Lower lobe of right lung (tissue), 2 donors: ENCODE measurements around the gene DRICH1. TPM values are rescaled to one million over a fixed set of nuclear protein-coding genes. Genes with fewer than 3 reads are reported as not detected.

Experiments used
- ATAC-seq, 2 donors: fragments of 200-7000 bp; cut with Tn5 transposase; one replicate each; pipeline ENCODE4 v1.9.1; 2020 to 2022; ENCODE audit warnings: mild to moderate bottlenecking in 2 of 2, moderate library complexity in 2 of 2
- DNase-seq: peaks from one replicate; pipeline ENCODE4 v3.0.0-alpha.2; 2020
- H3K27ac ChIP-seq: fragments of 200-600 bp; one replicate; pipeline ENCODE4 v1.8.0; 2022
- H3K27me3 ChIP-seq: fragments of 200-600 bp; one replicate; pipeline ENCODE4 v1.8.0; 2022; ENCODE audit warnings: low read depth
- H3K36me3 ChIP-seq: fragments of 200-600 bp; one replicate; pipeline ENCODE4 v1.8.0; 2022; ENCODE audit warnings: mild to moderate bottlenecking
- H3K4me1 ChIP-seq: fragments of 200-600 bp; one replicate; pipeline ENCODE4 v1.8.0; 2022
- H3K4me3 ChIP-seq: fragments of 200-600 bp; one replicate; pipeline ENCODE4 v1.8.0; 2022; ENCODE audit warnings: mild to moderate bottlenecking
- H3K9me3 ChIP-seq: fragments of 200-600 bp; one replicate; pipeline ENCODE4 v1.8.0; 2022
- CTCF ChIP-seq: fragments of 200-600 bp; IDR thresholded peaks from one replicate; pipeline ENCODE4 v1.8.0; 2022; ENCODE audit warnings: antibody characterized with exemption, mild to moderate bottlenecking
- intact Hi-C: fragments of 100-400 bp; cut with DNase I; formaldehyde crosslinking; loops from one replicate; pipeline ENCODE4 v1.11.0; 2022
- total RNA-seq: library from RNA; stranded (reverse); fragmentation: NEBNext Ultra II Directional; extraction: Animal tissue kit (Norgen Biotek cat#: 25700); gene quantifications from one replicate; pipeline ENCODE4 v1.2.1, GENCODE V29; 2021
- donor health status: DM: no; HTN: yes; CAD: no; lungs with severe emphysema.

Gene DRICH1
- total RNA-seq, 1 donor from 2014 or later, result 1.6 TPM

- no peak overlapping the region for H3K27ac ChIP-seq
- no peaks in the 10 kb centered on the region for H3K9me3 ChIP-seq
- DNase-seq, result peak; percentile 62
- no peaks in the 10 kb centered on the region for H3K4me1 ChIP-seq
- intact Hi-C loops, result no loop called here
- H3K4me3 ChIP-seq, result no peak overlapping the region
- ATAC-seq, result peak; percentile 68 to 74
- H3K27me3 ChIP-seq, result no peaks in the 10 kb centered on the region
- H3K36me3 ChIP-seq, result no peaks in the 10 kb centered on the region
- peak; percentile 83 for TF ChIP-seq CTCF
Measured at GRCh38 chr22:23591201-23591791, 40.8 kb downstream of the DRICH1 start.

GRCh38 chr22:23583836-23584235 is 48.3 kb downstream of the DRICH1 start:
- H3K9me3 ChIP-seq, result no peaks in the 10 kb centered on the region
- H3K27me3 ChIP-seq, result peaks cover 12% of the 10 kb centered on the region
- H3K36me3 ChIP-seq, result no peaks in the 10 kb centered on the region
- H3K4me1 ChIP-seq, result no peaks in the 10 kb centered on the region
- ATAC-seq, result peak in 1 of 2 donors; percentile 17
- no peak overlapping the region for H3K27ac ChIP-seq
- no peak for DNase-seq
- TF ChIP-seq CTCF, result no peak
- no peak overlapping the region for H3K4me3 ChIP-seq
- intact Hi-C loops, result no loop called here

GRCh38 chr22:23583153-23583552 is 49.0 kb downstream of the DRICH1 start:
- DNase-seq, result no peak
- TF ChIP-seq CTCF, result no peak
- ATAC-seq, result no peak
- no peak overlapping the region for H3K27ac ChIP-seq
- intact Hi-C loops, result no loop called here
- no peak overlapping the region for H3K4me3 ChIP-seq
- H3K36me3 ChIP-seq, result no peaks in the 10 kb centered on the region
- H3K27me3 ChIP-seq, result peaks cover 12% of the 10 kb centered on the region
- no peaks in the 10 kb centered on the region for H3K4me1 ChIP-seq
- H3K9me3 ChIP-seq, result no peaks in the 10 kb centered on the region

GRCh38 chr22:23581260-23581650 is 50.9 kb downstream of the DRICH1 start:
- ATAC-seq, result no peak
- Histone ChIP-seq H3K27ac (no peak overlapping the region), H3K36me3 (no peaks in the 10 kb centered on the region), H3K4me1 (no peaks in the 10 kb centered on the region), H3K9me3 (no peaks in the 10 kb centered on the region), H3K4me3 (no peak overlapping the region), H3K27me3 (peaks cover 12% of the 10 kb centered on the region)
- no peak for DNase-seq
- TF ChIP-seq CTCF, result no peak
- intact Hi-C loops, result no loop called here

GRCh38 chr22:23580576-23581259 is 51.4 kb downstream of the DRICH1 start:
- ATAC-seq, result no peak
- no peak for TF ChIP-seq CTCF
- intact Hi-C loops, result no loop called here

More at GRCh38 chr22:23580576-23581259, 51.4 kb downstream of the DRICH1 start:
- H3K27me3 ChIP-seq, result peaks cover 12% of the 10 kb centered on the region
- H3K4me3 ChIP-seq, result no peak overlapping the region
- H3K36me3 ChIP-seq, result no peaks in the 10 kb centered on the region
- no peak overlapping the region for H3K27ac ChIP-seq
- DNase-seq, result no peak
- H3K4me1 ChIP-seq, result no peaks in the 10 kb centered on the region
- H3K9me3 ChIP-seq, result no peaks in the 10 kb centered on the region
